HEK293 (cell line): Measurements from ENCODE around the gene SLC12A8.

ENCODE experiments used
- CTCF ChIA-PET: fragments of 350-600 bp; formaldehyde crosslinking; extraction: SDS; loops from one replicate; lab custom pipeline; 2021; ENCODE audit warnings: antibody characterized with exemption; lab: Yijun Ruan, JAX
- POLR2A ChIA-PET: fragments of 300-600 bp; formaldehyde crosslinking; extraction: SDS; loops from one replicate; lab custom pipeline; 2020; ENCODE audit warnings: antibody characterized with exemption, inconsistent platforms; lab: Yijun Ruan, JAX
- H3K27ac ChIP-seq: fragments of 200-500 bp; sonication (Bioruptor generic); 2 replicates; pipeline ENCODE4 v1.5.1; 2014; ENCODE audit warnings: low read depth, low read length, control low read depth, inconsistent platforms; ENCODE audit errors: extremely low read depth
- H3K36me3 ChIP-seq, 2 experiments: fragments of 200-500 bp in 1 of 2; sonication (Bioruptor generic) in 1 of 2; 1 replicate in 1 of 2; 2 replicates in 1 of 2; pipeline ENCODE4 v1.5.1; 2014 to 2017; ENCODE audit warnings: inconsistent platforms in 2 of 2, low read length in 2 of 2; ENCODE audit not compliant: control insufficient read depth in 2 of 2, insufficient read depth in 1 of 2
- H3K4me1 ChIP-seq: fragments of 200-500 bp; sonication (Bioruptor generic); 2 replicates; pipeline ENCODE4 v1.5.1; 2014; ENCODE audit warnings: mild to moderate bottlenecking, low read length, inconsistent platforms; ENCODE audit not compliant: control insufficient read depth, insufficient read depth
- H3K4me3 ChIP-seq: 2 replicates; pipeline ENCODE4 v1.5.1; 2011; ENCODE audit warnings: low read depth, mild to moderate bottlenecking, control low read depth, low read length, moderate library complexity
- H3K9me3 ChIP-seq: fragments of 200-500 bp; sonication (Bioruptor generic); 2 replicates; pipeline ENCODE4 v1.5.1; 2014; ENCODE audit warnings: low read depth, low read length, inconsistent platforms; ENCODE audit not compliant: control insufficient read depth, insufficient read depth
- EGR2 ChIP-seq: fragments of 450-650 bp; formaldehyde crosslinking; IDR thresholded peaks from 2 replicates; pipeline ENCODE4 v1.5.1; 2016; ENCODE audit warnings: low read depth, missing biosample characterization, missing genetic modification characterization
- GLIS2 ChIP-seq: fragments of 450-650 bp; formaldehyde crosslinking; IDR thresholded peaks from 2 replicates; pipeline ENCODE4 v1.5.1; 2016; ENCODE audit warnings: missing biosample characterization, missing genetic modification characterization
- HOXC10 ChIP-seq: sonication (generic); formaldehyde crosslinking; IDR thresholded peaks from 2 replicates; pipeline ENCODE4 v1.8.1; 2023; ENCODE audit warnings: mild to moderate bottlenecking, missing genetic modification reagents
- IKZF3 ChIP-seq: fragments of 450-650 bp; IDR thresholded peaks from 2 replicates; pipeline ENCODE4 v1.5.0; 2018; ENCODE audit warnings: missing biosample characterization, mild to moderate bottlenecking, missing genetic modification characterization, moderate library complexity
- SCRT2 ChIP-seq: fragments of 450-650 bp; formaldehyde crosslinking; IDR thresholded peaks from 2 replicates; pipeline ENCODE4 v1.5.1; 2016; ENCODE audit warnings: missing biosample characterization, missing genetic modification characterization
- ZBTB20 ChIP-seq: fragments of 450-650 bp; formaldehyde crosslinking; IDR thresholded peaks from 2 replicates; pipeline ENCODE4 v1.5.1; 2016; ENCODE audit warnings: missing biosample characterization, missing genetic modification characterization
- ZNF132 ChIP-seq: fragments of 450-650 bp; formaldehyde crosslinking; IDR thresholded peaks from 2 replicates; pipeline ENCODE4 v1.5.1; 2017; ENCODE audit warnings: missing biosample characterization, missing genetic modification characterization, borderline replicate concordance
- ZNF175 ChIP-seq: fragments of 450-650 bp; formaldehyde crosslinking; IDR thresholded peaks from 2 replicates; pipeline ENCODE4 v1.5.1; 2016; ENCODE audit warnings: missing biosample characterization, missing genetic modification characterization
- ZNF19 ChIP-seq: fragments of 450-650 bp; formaldehyde crosslinking; IDR thresholded peaks from 2 replicates; pipeline ENCODE4; 2016; ENCODE audit warnings: missing biosample characterization, missing genetic modification characterization, low read depth
- ZNF2 ChIP-seq: fragments of 450-650 bp; formaldehyde crosslinking; IDR thresholded peaks from 2 replicates; pipeline ENCODE4 v1.5.1; 2016; ENCODE audit warnings: missing biosample characterization, missing genetic modification characterization
- ZNF266 ChIP-seq: fragments of 450-650 bp; formaldehyde crosslinking; IDR thresholded peaks from 2 replicates; pipeline ENCODE4 v1.5.1; 2016; ENCODE audit warnings: missing biosample characterization, missing genetic modification characterization, low read depth
- ZNF274 ChIP-seq, 2 experiments: fragments of 200-500 bp in 1 of 2; fragments of 450-650 bp in 1 of 2; sonication (Bioruptor generic) in 1 of 2; formaldehyde crosslinking in 1 of 2; IDR thresholded peaks; 2 replicates each; pipeline versions ENCODE4 v1.5.1 to v1.6.1; 2014 to 2016; ENCODE audit warnings: borderline replicate concordance in 1 of 2, inconsistent platforms in 1 of 2, low read length in 1 of 2, missing biosample characterization in 1 of 2, missing genetic modification characterization in 1 of 2
- ZNF391 ChIP-seq: fragments of 450-650 bp; formaldehyde crosslinking; IDR thresholded peaks from 2 replicates; pipeline ENCODE4 v1.5.1; 2016; ENCODE audit warnings: low read depth, missing biosample characterization, missing genetic modification characterization, borderline replicate concordance
- ZNF416 ChIP-seq: fragments of 450-650 bp; formaldehyde crosslinking; IDR thresholded peaks from 2 replicates; pipeline ENCODE4 v1.5.1; 2016; ENCODE audit warnings: missing biosample characterization, missing genetic modification characterization
- ZNF555 ChIP-seq: fragments of 450-650 bp; formaldehyde crosslinking; conservative IDR thresholded peaks from 2 replicates; pipeline ENCODE4 v1.5.1; 2017; ENCODE audit warnings: missing biosample characterization, mild to moderate bottlenecking, missing genetic modification characterization, inconsistent platforms
- ZNF561 ChIP-seq: fragments of 450-650 bp; IDR thresholded peaks from 2 replicates; pipeline ENCODE4 v1.5.1; 2018; ENCODE audit warnings: missing biosample characterization, missing genetic modification characterization, borderline replicate concordance
- ZNF677 ChIP-seq: fragments of 450-650 bp; IDR thresholded peaks from 2 replicates; pipeline ENCODE4 v1.5.0; 2018; ENCODE audit warnings: missing biosample characterization, mild to moderate bottlenecking, missing genetic modification characterization, moderate library complexity
- ZNF768 ChIP-seq: fragments of 450-650 bp; formaldehyde crosslinking; IDR thresholded peaks from 2 replicates; pipeline ENCODE4 v1.5.1; 2018; ENCODE audit warnings: missing biosample characterization, mild to moderate bottlenecking, missing genetic modification characterization
- ZNF777 ChIP-seq: fragments of 450-650 bp; formaldehyde crosslinking; IDR thresholded peaks from 2 replicates; pipeline ENCODE4 v1.5.1; 2017; ENCODE audit warnings: missing biosample characterization, missing genetic modification characterization, borderline replicate concordance
- ZNF791 ChIP-seq: fragments of 450-650 bp; formaldehyde crosslinking; IDR thresholded peaks from 2 replicates; pipeline ENCODE4 v1.5.1; 2016; ENCODE audit warnings: missing biosample characterization, missing genetic modification characterization
- ZNF843 ChIP-seq: fragments of 450-650 bp; formaldehyde crosslinking; IDR thresholded peaks from 2 replicates; pipeline ENCODE4 v1.5.1; 2016; ENCODE audit warnings: missing biosample characterization, missing genetic modification characterization
- TF ChIP-seq, protein P1 (sequence below): fragments of 450-650 bp; formaldehyde crosslinking; conservative IDR thresholded peaks from 2 replicates; pipeline ENCODE4 v1.5.1; 2016; ENCODE audit warnings: low read depth, missing biosample characterization, missing genetic modification characterization
- TF ChIP-seq, protein P2 (sequence below): fragments of 450-650 bp; formaldehyde crosslinking; conservative IDR thresholded peaks from 2 replicates; pipeline ENCODE4 v1.5.1; 2016; ENCODE audit warnings: low read depth, missing biosample characterization, missing genetic modification characterization
- TF ChIP-seq, protein P3 (sequence below): fragments of 450-650 bp; formaldehyde crosslinking; IDR thresholded peaks from 2 replicates; pipeline ENCODE4 v1.5.1; 2017; ENCODE audit warnings: missing biosample characterization, missing genetic modification characterization

Gene SLC12A8

DNA sequence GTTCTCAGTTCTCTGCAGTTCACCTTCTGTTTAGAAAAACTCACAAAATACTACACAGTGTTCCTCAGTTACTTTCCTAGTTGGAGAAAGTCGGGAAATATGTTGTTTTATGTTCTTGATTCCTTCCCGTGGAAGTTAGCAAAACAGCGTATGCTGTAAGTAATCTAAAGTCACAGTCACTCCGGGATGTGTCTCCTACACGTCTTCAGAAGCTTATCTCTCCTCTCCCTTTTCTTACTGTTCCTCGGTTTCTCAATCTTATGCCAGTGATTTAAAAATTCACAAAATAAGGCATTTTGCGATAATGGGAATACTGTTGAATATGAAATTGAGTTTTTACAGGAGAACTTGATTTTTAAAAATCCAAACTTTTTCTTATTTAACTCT, 158.5 kb downstream of the SLC12A8 start:
- TF ChIP-seq ZNF777 (tag by site-specific recombination) (no peak), ZNF416 (tag by site-specific recombination) (no peak), ZBTB20 (tag by site-specific recombination) (no peak), IKZF3 (no peak), ZNF677 (tag by site-specific recombination) (no peak), ZNF843 (tag by site-specific recombination) (no peak), ZNF19 (tag by site-specific recombination) (no peak), ZNF132 (tag by site-specific recombination) (no peak), ZNF561 (tag by site-specific recombination) (no peak), ZNF391 (tag by site-specific recombination) (no peak), ZNF555 (no peak), EGR2 (tag by site-specific recombination) (no peak), ZNF791 (no peak), ZNF175 (tag by site-specific recombination) (no peak), ZNF266 (tag by site-specific recombination) (no peak), HOXC10 (CRISPR knock-in tag) (no peak), ZNF768 (tag by site-specific recombination) (no peak), ZNF274 (IDR thresholded peaks at IDR 0.05; ENCODE audit: low read length) (no peak), ZNF274 (tag by site-specific recombination; IDR thresholded peaks at IDR 0.05; ENCODE audit: borderline replicate concordance) (no peak)
- TF ChIP-seq, protein P1, sequence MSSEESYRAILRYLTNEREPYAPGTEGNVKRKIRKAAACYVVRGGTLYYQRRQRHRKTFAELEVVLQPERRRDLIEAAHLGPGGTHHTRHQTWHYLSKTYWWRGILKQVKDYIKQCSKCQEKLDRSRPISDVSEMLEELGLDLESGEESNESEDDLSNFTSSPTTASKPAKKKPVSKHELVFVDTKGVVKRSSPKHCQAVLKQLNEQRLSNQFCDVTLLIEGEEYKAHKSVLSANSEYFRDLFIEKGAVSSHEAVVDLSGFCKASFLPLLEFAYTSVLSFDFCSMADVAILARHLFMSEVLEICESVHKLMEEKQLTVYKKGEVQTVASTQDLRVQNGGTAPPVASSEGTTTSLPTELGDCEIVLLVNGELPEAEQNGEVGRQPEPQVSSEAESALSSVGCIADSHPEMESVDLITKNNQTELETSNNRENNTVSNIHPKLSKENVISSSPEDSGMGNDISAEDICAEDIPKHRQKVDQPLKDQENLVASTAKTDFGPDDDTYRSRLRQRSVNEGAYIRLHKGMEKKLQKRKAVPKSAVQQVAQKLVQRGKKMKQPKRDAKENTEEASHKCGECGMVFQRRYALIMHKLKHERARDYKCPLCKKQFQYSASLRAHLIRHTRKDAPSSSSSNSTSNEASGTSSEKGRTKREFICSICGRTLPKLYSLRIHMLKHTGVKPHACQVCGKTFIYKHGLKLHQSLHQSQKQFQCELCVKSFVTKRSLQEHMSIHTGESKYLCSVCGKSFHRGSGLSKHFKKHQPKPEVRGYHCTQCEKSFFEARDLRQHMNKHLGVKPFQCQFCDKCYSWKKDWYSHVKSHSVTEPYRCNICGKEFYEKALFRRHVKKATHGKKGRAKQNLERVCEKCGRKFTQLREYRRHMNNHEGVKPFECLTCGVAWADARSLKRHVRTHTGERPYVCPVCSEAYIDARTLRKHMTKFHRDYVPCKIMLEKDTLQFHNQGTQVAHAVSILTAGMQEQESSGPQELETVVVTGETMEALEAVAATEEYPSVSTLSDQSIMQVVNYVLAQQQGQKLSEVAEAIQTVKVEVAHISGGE (tag by site-specific recombination), result no peak
- TF ChIP-seq, all 188 proteins: peak for 0
- ChIA-PET CTCF (interaction anchor here (0.5 to 1.2 kb wide), 4 partner anchors 59 to 96 kb away, joined by 3 to 5 read pairs (median 4); no protein-coding TSS in a partner anchor), POLR2A (no interaction called here)
- peaks cover 0 to 10% of the 10 kb centered on the region in 2 experiments; a peak in 1 of 3 replicates for H3K36me3 ChIP-seq
- peaks cover 16% of the 10 kb centered on the region for H3K4me1 ChIP-seq
- H3K9me3 ChIP-seq, result no peaks in the 10 kb centered on the region
- H3K27ac ChIP-seq, result no peak overlapping the region
- H3K4me3 ChIP-seq, result peak overlapping the region; percentile 60; the same call in 1 of the 2 replicates

DNA sequence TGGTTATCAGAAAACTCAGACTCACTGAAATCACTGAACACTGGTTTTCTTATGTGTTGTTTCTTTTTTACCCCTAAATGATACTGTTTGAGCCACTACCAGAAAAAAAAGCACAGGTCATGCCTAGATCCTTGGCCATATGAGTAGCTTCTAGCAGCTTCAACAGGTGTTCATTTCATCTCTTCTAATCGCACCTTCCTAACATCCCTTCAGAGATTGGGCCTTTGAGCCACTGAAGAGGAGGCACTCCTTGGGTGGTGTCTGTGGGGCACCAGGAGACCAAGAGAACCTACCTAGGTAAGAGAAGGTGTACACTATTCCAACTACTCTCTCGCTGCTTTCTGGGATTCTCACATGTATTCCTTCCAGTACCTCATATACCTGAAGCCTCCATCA, 159.2 kb downstream of the SLC12A8 start:
- Histone ChIP-seq H3K36me3 (peaks cover 0 to 11% of the 10 kb centered on the region in 2 experiments; a peak in 1 of 3 replicates), H3K4me1 (peaks cover 16% of the 10 kb centered on the region), H3K9me3 (no peaks in the 10 kb centered on the region), H3K4me3 (no peak overlapping the region), H3K27ac (no peak overlapping the region)
- ChIA-PET CTCF (interaction anchor here (1.2 kb wide), 1 partner anchor 77 kb away, joined by 4 read pairs; no protein-coding TSS in a partner anchor), POLR2A (interaction anchor here (1.1 kb wide), 1 partner anchor 9 kb away, joined by 4 read pairs; no protein-coding TSS in a partner anchor)
- peak; percentile 76 for TF ChIP-seq SCRT2
- TF ChIP-seq, protein P2, sequence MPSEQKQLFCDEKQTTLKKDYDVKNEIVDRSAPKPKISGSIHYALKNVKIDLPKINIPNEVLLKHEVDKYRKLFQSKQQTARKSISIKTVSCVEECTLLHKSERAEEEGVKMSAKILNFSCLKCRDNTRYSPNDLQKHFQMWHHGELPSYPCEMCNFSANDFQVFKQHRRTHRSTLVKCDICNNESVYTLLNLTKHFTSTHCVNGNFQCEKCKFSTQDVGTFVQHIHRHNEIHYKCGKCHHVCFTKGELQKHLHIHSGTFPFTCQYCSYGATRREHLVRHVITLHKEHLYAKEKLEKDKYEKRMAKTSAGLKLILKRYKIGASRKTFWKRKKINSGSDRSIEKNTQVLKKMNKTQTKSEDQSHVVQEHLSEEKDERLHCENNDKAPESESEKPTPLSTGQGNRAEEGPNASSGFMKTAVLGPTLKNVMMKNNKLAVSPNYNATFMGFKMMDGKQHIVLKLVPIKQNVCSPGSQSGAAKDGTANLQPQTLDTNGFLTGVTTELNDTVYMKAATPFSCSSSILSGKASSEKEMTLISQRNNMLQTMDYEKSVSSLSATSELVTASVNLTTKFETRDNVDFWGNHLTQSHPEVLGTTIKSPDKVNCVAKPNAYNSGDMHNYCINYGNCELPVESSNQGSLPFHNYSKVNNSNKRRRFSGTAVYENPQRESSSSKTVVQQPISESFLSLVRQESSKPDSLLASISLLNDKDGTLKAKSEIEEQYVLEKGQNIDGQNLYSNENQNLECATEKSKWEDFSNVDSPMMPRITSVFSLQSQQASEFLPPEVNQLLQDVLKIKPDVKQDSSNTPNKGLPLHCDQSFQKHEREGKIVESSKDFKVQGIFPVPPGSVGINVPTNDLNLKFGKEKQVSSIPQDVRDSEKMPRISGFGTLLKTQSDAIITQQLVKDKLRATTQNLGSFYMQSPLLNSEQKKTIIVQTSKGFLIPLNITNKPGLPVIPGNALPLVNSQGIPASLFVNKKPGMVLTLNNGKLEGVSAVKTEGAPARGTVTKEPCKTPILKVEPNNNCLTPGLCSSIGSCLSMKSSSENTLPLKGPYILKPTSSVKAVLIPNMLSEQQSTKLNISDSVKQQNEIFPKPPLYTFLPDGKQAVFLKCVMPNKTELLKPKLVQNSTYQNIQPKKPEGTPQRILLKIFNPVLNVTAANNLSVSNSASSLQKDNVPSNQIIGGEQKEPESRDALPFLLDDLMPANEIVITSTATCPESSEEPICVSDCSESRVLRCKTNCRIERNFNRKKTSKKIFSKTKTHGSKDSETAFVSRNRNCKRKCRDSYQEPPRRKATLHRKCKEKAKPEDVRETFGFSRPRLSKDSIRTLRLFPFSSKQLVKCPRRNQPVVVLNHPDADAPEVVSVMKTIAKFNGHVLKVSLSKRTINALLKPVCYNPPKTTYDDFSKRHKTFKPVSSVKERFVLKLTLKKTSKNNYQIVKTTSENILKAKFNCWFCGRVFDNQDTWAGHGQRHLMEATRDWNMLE, result no peak
- TF ChIP-seq, protein P3, sequence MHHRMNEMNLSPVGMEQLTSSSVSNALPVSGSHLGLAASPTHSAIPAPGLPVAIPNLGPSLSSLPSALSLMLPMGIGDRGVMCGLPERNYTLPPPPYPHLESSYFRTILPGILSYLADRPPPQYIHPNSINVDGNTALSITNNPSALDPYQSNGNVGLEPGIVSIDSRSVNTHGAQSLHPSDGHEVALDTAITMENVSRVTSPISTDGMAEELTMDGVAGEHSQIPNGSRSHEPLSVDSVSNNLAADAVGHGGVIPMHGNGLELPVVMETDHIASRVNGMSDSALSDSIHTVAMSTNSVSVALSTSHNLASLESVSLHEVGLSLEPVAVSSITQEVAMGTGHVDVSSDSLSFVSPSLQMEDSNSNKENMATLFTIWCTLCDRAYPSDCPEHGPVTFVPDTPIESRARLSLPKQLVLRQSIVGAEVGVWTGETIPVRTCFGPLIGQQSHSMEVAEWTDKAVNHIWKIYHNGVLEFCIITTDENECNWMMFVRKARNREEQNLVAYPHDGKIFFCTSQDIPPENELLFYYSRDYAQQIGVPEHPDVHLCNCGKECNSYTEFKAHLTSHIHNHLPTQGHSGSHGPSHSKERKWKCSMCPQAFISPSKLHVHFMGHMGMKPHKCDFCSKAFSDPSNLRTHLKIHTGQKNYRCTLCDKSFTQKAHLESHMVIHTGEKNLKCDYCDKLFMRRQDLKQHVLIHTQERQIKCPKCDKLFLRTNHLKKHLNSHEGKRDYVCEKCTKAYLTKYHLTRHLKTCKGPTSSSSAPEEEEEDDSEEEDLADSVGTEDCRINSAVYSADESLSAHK (tag by site-specific recombination), result no peak
- no peak for TF ChIP-seq ZNF2 (tag by site-specific recombination)
- no peak for TF ChIP-seq GLIS2
